ENCODE measurements around the gene AGAP1. TPM values are rescaled to one million over a fixed set of nuclear protein-coding genes. Genes with fewer than 3 reads are reported as not detected.

The AGAP1 gene
- total RNA-seq, 1 donor from 2014 or later = 54.7 TPM

DNA sequence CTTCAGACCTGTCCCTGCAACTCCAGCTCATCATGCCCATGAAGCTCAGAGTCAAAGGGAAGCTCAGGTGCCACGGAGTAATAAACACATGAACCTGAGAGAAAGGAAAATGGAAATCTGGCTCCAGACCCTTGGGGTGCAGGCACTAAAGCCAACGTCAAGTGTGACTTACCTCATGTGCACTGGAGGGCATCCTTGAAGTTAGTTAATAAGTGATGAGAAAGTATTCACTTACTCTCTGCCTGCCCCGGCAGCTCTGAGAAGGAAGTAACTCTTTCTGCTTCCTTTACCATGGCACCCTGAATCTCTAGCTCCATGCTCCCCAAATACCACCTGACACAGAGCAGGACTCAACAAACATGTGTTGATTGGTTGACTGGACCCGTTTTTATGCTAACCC is 21.4 kb upstream of the AGAP1 start:
- peaks cover 11% of the 10 kb centered on the region for H3K4me1 Mint-ChIP-seq
- no peak overlapping the region for H3K27ac Mint-ChIP-seq (ENCODE audit: unreplicated experiment)
- no peaks in the 10 kb centered on the region for H3K27me3 Mint-ChIP-seq (ENCODE audit: low read depth)
- no peak overlapping the region for H3K4me3 Mint-ChIP-seq
- no peaks in the 10 kb centered on the region for H3K36me3 Mint-ChIP-seq (ENCODE audit: low read depth)
- TF ChIP-seq, protein P1, sequence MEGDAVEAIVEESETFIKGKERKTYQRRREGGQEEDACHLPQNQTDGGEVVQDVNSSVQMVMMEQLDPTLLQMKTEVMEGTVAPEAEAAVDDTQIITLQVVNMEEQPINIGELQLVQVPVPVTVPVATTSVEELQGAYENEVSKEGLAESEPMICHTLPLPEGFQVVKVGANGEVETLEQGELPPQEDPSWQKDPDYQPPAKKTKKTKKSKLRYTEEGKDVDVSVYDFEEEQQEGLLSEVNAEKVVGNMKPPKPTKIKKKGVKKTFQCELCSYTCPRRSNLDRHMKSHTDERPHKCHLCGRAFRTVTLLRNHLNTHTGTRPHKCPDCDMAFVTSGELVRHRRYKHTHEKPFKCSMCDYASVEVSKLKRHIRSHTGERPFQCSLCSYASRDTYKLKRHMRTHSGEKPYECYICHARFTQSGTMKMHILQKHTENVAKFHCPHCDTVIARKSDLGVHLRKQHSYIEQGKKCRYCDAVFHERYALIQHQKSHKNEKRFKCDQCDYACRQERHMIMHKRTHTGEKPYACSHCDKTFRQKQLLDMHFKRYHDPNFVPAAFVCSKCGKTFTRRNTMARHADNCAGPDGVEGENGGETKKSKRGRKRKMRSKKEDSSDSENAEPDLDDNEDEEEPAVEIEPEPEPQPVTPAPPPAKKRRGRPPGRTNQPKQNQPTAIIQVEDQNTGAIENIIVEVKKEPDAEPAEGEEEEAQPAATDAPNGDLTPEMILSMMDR (conservative IDR thresholded peaks at IDR 0.05) = no peak
- peaks cover 7% of the 10 kb centered on the region for H3K9me3 Mint-ChIP-seq
- DNase-seq (ENCODE audit: low read depth, low spot score) = no peak

DNA sequence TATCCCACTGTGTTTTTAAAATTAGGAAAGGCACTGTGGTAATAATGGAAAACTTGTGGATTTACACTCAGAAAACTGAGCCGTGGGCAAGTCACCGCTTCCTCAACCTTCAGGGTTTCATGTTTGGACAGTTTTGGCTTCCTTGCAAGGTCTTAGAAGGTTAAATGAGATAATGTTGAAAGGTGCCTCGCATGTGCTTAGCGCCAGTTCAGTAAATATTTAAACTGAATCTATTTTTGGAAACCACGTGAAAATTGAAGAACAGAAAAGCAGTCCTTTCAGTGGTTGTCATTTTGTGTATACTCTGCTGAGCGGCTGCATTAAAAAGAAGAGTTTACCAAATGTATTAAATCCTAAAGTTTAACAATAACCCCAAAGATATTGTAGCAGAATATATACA is 15.2 kb upstream of the AGAP1 start:
- H3K4me1 Mint-ChIP-seq = no peaks in the 10 kb centered on the region
- no peaks in the 10 kb centered on the region for H3K27me3 Mint-ChIP-seq (ENCODE audit: low read depth)
- no peak overlapping the region for H3K27ac Mint-ChIP-seq (ENCODE audit: unreplicated experiment)
- TF ChIP-seq, protein P1 (conservative IDR thresholded peaks at IDR 0.05) = no peak
- peaks cover 6% of the 10 kb centered on the region for H3K9me3 Mint-ChIP-seq
- DNase-seq (ENCODE audit: low read depth, low spot score) = no peak
- no peak overlapping the region for H3K4me3 Mint-ChIP-seq
- no peaks in the 10 kb centered on the region for H3K36me3 Mint-ChIP-seq (ENCODE audit: low read depth)

DNA sequence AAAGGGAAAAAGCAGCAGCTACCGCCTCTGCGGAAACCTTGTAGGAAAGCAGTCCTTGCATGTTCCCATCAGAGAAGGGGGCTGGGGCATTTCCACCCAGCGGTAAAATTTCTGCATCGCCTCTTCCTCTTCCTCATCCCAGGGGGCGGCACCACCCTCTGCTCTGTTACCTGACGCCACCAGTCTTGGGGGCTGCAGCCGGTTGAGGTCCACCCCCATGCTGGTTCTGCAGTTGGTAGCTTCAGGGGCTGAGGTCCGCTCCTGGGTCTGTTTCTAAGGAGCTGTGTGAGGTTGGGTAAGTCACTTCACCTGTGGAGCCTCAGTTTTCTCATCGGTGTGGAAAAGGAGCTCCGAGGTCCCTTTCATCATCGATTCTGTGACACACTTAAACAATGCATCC is 14.2 kb upstream of the AGAP1 start:
- TF ChIP-seq, protein P1 (conservative IDR thresholded peaks at IDR 0.05) = no peak
- H3K4me1 Mint-ChIP-seq = no peaks in the 10 kb centered on the region
- no peaks in the 10 kb centered on the region for H3K36me3 Mint-ChIP-seq (ENCODE audit: low read depth)
- H3K27me3 Mint-ChIP-seq (ENCODE audit: low read depth) = no peaks in the 10 kb centered on the region
- peaks cover 6% of the 10 kb centered on the region for H3K9me3 Mint-ChIP-seq
- no peak for DNase-seq (ENCODE audit: low read depth, low spot score)
- no peak overlapping the region for H3K4me3 Mint-ChIP-seq
- H3K27ac Mint-ChIP-seq (ENCODE audit: unreplicated experiment) = no peak overlapping the region

DNA sequence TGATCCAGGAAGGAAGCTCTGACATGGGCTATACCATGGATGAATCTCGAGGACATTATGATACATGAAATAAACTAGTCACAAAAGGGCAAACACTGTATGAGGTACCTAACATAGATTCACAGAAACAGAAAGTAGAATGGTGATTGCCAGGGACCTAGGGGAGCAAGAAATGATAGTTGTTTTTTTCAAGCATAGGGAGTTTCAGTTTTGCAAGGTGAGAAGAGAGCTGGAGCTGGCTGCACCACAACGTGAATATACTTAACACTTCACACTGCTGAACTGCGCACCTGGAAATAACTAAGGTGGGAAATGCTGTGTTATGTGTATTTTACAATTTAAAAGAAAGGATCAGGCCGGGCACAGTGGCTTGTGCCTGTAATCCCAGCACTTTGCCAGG is 13.2 kb upstream of the AGAP1 start:
- no peak for DNase-seq (ENCODE audit: low read depth, low spot score)
- Mint-ChIP-seq H3K4me3 (no peak overlapping the region), H3K27ac (ENCODE audit: unreplicated experiment) (no peak overlapping the region), H3K9me3 (peaks cover 4% of the 10 kb centered on the region), H3K4me1 (no peaks in the 10 kb centered on the region), H3K27me3 (ENCODE audit: low read depth) (no peaks in the 10 kb centered on the region), H3K36me3 (ENCODE audit: low read depth) (no peaks in the 10 kb centered on the region)
- TF ChIP-seq, protein P1 (conservative IDR thresholded peaks at IDR 0.05) = no peak

DNA sequence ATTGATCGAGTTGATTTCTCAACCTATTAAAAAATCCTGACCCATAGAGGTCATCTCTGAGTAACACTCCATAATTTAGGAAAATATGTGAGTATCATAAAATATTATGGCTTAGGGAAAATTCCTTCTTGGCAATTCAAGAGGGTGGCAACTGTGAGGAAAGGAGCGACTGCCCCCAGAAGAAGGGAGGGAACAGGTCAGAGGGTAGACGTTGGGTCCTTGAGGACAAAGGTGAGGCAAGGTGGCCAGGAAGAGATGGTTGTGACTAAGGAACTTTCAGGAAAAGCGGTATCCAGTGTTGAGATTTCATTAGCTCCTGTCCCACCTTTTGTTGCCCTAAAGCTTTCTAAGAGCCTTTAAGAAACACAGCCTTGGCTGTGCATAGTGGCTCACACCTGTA is 10.5 kb upstream of the AGAP1 start:
- Mint-ChIP-seq H3K27ac (ENCODE audit: unreplicated experiment) (peak overlapping the region; percentile 70), H3K4me1 (no peaks in the 10 kb centered on the region), H3K36me3 (ENCODE audit: low read depth) (no peaks in the 10 kb centered on the region), H3K27me3 (ENCODE audit: low read depth) (no peaks in the 10 kb centered on the region), H3K9me3 (peaks cover 2% of the 10 kb centered on the region), H3K4me3 (no peak overlapping the region)
- TF ChIP-seq, protein P1 (conservative IDR thresholded peaks at IDR 0.05) = no peak
- DNase-seq (ENCODE audit: low read depth, low spot score) = no peak

DNA sequence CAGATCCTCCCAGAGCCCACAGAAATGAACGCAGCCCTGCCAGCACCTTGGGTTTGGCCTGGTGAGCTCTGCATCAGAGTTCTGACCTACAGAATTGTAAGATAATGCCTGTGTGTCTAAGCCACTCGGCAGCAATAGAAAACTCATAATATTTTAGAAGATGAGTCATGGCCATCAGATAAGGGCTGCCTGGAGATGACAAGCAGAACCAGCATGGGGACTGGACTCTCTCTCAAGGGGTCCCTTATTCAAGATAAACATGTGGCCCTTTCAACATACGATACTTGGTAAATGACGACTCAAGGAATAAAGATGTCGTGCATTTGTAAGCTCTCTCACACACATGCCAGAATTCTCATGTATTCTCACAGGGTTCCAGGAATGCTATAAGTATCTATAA is 8.5 kb upstream of the AGAP1 start:
- Mint-ChIP-seq H3K27ac (ENCODE audit: unreplicated experiment) (no peak overlapping the region), H3K4me1 (no peaks in the 10 kb centered on the region), H3K36me3 (ENCODE audit: low read depth) (no peaks in the 10 kb centered on the region), H3K9me3 (peaks cover 2% of the 10 kb centered on the region), H3K4me3 (no peak overlapping the region), H3K27me3 (ENCODE audit: low read depth) (no peaks in the 10 kb centered on the region)
- TF ChIP-seq, protein P1 (conservative IDR thresholded peaks at IDR 0.05) = no peak
- DNase-seq (ENCODE audit: low read depth, low spot score) = no peak

Measured in neural crest cell (in vitro differentiated cells).